Cardiac muscle cell (in vitro differentiated cells and primary cell): Measurements from ENCODE around the gene ALDH1B1. TPM values are rescaled to one million over a fixed set of nuclear protein-coding genes. Genes with fewer than 3 reads are reported as not detected.

ENCODE experiments used
- DNase-seq, 2 donors: peaks; one replicate each; pipeline versions ENCODE4 v3.0.0 to v3.0.0-alpha.2; 2010 to 2017; ENCODE audit warnings: low read depth in 1 of 2, low spot score in 1 of 2
- H3K27ac ChIP-seq: fragments of 200-600 bp; sonication (generic); 2 replicates; pipeline ENCODE4 v1.5.1; 2016
- H3K27me3 ChIP-seq: fragments of 200-600 bp; sonication (generic); 2 replicates; pipeline ENCODE4 v1.6.0; 2016; ENCODE audit warnings: control low read depth
- H3K36me3 ChIP-seq: fragments of 200-600 bp; sonication (generic); 2 replicates; pipeline ENCODE4 v1.5.1; 2016; ENCODE audit warnings: control low read depth
- H3K4me1 ChIP-seq: fragments of 200-600 bp; sonication (generic); 2 replicates; pipeline ENCODE4 v1.8.1; 2017; ENCODE audit warnings: low read depth, mild to moderate bottlenecking, mixed run types
- H3K4me3 ChIP-seq: fragments of 200-600 bp; sonication (generic); 2 replicates; pipeline ENCODE4 v1.5.1; 2016; ENCODE audit warnings: mild to moderate bottlenecking
- H3K9me3 ChIP-seq: fragments of 200-600 bp; sonication (generic); 2 replicates; pipeline ENCODE4 v1.5.1; 2017; ENCODE audit warnings: low read depth, mild to moderate bottlenecking, control low read depth
- polyA plus RNA-seq: library from polyadenylated mRNA; unstranded; fragments of >200 nt; fragmentation: Nextera tagmentation; extraction: Ambion mirVana; gene quantifications from 2 replicates; pipeline ENCODE4 v1.2.1, GENCODE V29; 2016
- total RNA-seq: library from RNA; depleted of rRNA; stranded (reverse); fragments of >200 nt; gene quantifications from 2 replicates; pipeline ENCODE4 v1.2.3, GENCODE V29; 2016
- TF ChIP-seq, protein P1 (sequence below): IDR thresholded peaks from 2 replicates; pipeline ENCODE4 v1.5.1; 2012; ENCODE audit warnings: low read depth, mild to moderate bottlenecking, low read length

ALDH1B1 gene
- total and polyA plus RNA-seq, 2 experiments from 2014 or later, result 31.7 to 34.7 TPM

GRCh38 chr9:38428062-38428461, 35.6 kb downstream of the ALDH1B1 start:
- DNase-seq, result no peak
- Histone ChIP-seq H3K36me3 (no peaks in the 10 kb centered on the region), H3K4me3 (no peak overlapping the region), H3K9me3 (no peaks in the 10 kb centered on the region), H3K27me3 (peaks cover 24% of the 10 kb centered on the region), H3K4me1 (no peaks in the 10 kb centered on the region), H3K27ac (no peak overlapping the region)
- TF ChIP-seq, protein P1, sequence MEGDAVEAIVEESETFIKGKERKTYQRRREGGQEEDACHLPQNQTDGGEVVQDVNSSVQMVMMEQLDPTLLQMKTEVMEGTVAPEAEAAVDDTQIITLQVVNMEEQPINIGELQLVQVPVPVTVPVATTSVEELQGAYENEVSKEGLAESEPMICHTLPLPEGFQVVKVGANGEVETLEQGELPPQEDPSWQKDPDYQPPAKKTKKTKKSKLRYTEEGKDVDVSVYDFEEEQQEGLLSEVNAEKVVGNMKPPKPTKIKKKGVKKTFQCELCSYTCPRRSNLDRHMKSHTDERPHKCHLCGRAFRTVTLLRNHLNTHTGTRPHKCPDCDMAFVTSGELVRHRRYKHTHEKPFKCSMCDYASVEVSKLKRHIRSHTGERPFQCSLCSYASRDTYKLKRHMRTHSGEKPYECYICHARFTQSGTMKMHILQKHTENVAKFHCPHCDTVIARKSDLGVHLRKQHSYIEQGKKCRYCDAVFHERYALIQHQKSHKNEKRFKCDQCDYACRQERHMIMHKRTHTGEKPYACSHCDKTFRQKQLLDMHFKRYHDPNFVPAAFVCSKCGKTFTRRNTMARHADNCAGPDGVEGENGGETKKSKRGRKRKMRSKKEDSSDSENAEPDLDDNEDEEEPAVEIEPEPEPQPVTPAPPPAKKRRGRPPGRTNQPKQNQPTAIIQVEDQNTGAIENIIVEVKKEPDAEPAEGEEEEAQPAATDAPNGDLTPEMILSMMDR, result no peak

GRCh38 chr9:38431116-38431515, 38.6 kb downstream of the ALDH1B1 start:
- no peaks in the 10 kb centered on the region for H3K36me3 ChIP-seq
- H3K4me3 ChIP-seq, result no peak overlapping the region
- no peak overlapping the region for H3K27ac ChIP-seq
- peaks cover 21% of the 10 kb centered on the region for H3K4me1 ChIP-seq
- H3K9me3 ChIP-seq, result no peaks in the 10 kb centered on the region
- TF ChIP-seq, protein P1, result no peak
- peaks cover 3% of the 10 kb centered on the region for H3K27me3 ChIP-seq
- DNase-seq, result no peak

GRCh38 chr9:38432922-38433510, 40.5 kb downstream of the ALDH1B1 start:
- Histone ChIP-seq H3K4me1 (peaks cover 21% of the 10 kb centered on the region), H3K36me3 (no peaks in the 10 kb centered on the region), H3K9me3 (no peaks in the 10 kb centered on the region), H3K27me3 (no peaks in the 10 kb centered on the region), H3K27ac (no peak overlapping the region), H3K4me3 (no peak overlapping the region)
- peak; percentile 53 to 57 for DNase-seq
- TF ChIP-seq, protein P1, result peak; percentile 62

DNA sequence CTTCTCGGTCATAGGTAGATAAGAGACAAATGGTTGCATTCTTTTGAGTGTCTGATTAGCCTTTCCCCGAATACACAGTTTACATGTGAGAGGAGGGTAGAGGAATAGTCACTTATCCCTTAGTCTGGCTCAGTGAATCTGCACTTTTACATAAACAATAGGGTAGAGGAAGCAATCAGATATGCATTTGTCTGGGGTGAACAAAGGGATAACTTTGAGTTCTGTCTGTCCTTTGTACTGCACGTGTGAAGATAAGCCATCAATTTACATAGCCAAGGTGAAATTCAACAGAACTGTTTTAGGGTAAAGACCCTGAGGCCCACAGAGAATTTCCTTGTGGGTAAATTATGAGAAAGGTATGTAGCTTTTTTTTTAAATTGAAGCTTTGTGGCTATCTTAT, 41.9 kb downstream of the ALDH1B1 start:
- H3K4me1 ChIP-seq, result peaks cover 21% of the 10 kb centered on the region
- H3K27me3 ChIP-seq, result no peaks in the 10 kb centered on the region
- no peaks in the 10 kb centered on the region for H3K9me3 ChIP-seq
- H3K27ac ChIP-seq, result no peak overlapping the region
- no peaks in the 10 kb centered on the region for H3K36me3 ChIP-seq
- TF ChIP-seq, protein P1, result no peak
- DNase-seq, result no peak
- no peak overlapping the region for H3K4me3 ChIP-seq

- TF ChIP-seq, protein P1, result no peak
- peak in 1 of 2 donors; percentile 28 for DNase-seq
- Histone ChIP-seq H3K27me3 (no peaks in the 10 kb centered on the region), H3K27ac (peak overlapping the region; percentile 4), H3K4me3 (no peak overlapping the region), H3K9me3 (no peaks in the 10 kb centered on the region), H3K36me3 (no peaks in the 10 kb centered on the region), H3K4me1 (peaks cover 21% of the 10 kb centered on the region)
Measured at GRCh38 chr9:38434853-38435252, 42.4 kb downstream of the ALDH1B1 start.
